Activated naive CD4-positive, alpha-beta T cell (primary cell): ENCODE data around the gene ARHGEF7.
"Not testable (repeated sequence)": the region's sequence is repeated elsewhere in the genome, so short reads cannot be mapped to it uniquely, and the experiment has no call there.

Source experiments
- DNase-seq, 4 experiments: peaks; one replicate each; lab custom pipeline; 2025; lab: John Stamatoyannopoulos, UW

Gene ARHGEF7

DNA sequence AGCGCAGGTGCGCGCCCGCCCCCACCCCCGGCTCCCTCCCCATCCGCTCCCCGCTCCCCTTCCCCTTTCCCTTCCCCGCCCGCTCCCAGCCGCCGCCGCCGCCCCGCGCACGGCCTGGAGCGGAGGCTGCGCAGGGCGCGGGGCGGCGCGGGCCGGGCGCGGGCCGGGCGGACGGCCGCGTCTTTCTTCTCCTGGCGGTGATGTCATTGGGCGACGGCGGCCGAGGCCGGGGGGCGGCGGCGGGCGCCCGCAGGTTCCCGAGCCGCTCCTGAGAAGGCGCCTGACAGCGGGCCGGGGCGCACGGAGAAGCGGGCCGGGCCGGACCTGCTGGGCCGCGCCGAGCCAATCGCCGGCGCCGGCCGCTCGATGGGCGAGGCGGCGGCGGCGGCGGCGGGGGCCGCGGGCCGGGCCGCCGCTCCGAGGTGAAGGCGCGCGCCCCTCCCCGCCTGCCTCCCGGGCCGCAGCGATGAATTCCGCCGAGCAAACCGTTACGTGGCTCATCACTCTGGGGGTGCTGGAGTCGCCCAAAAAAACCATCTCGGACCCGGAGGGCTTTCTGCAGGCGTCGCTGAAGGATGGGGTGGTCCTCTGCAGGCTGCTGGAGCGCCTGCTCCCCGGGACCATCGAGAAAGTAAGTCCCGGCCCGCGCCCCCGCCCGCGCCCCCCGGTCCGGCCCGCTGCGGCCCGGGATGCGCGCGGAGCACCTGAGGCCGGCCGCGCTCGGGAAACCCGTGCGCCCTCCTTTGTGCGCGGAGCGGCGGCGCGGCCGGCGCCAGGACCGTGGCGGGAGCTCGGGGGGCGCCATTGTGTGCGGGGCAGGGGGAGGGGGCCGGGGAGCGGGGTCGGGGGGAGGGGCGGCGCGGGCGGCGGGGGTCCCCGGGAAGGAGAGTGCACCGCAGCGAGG is at the start of gene ARHGEF7:
Gene ARHGEF7 (plus strand): TSS at position 250 of the 904 bp plus-strand sequence. CDS start 217 bp downstream, at position 467.
- DNase-seq: no peak

GRCh38 chr13:111065698-111066097 is 49.4 kb upstream of the ARHGEF7 start:
- DNase-seq: no peak

- DNase-seq: no peak
Observed at GRCh38 chr13:111066544-111066943, 48.6 kb upstream of the ARHGEF7 start.

DNA sequence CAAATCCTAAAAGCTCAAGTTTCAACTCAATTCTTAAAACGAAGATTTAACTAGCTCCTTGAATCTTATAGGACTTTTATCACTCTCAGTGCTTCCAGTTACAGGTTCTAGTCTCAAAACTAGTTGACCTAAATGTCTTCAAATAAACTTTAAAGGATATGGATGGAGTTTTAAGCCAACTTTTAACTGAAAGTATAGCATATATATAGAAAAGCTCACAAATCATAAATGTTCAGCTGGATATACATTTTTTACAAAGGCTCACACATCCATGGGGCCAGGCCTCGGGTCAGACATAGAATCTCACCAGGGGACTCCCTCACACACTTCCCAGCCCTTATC is 47.1 kb upstream of the ARHGEF7 start:
- DNase-seq: no peak

GRCh38 chr13:111071120-111071519 is 44.0 kb upstream of the ARHGEF7 start:
- DNase-seq: not testable (repeated sequence)

DNA sequence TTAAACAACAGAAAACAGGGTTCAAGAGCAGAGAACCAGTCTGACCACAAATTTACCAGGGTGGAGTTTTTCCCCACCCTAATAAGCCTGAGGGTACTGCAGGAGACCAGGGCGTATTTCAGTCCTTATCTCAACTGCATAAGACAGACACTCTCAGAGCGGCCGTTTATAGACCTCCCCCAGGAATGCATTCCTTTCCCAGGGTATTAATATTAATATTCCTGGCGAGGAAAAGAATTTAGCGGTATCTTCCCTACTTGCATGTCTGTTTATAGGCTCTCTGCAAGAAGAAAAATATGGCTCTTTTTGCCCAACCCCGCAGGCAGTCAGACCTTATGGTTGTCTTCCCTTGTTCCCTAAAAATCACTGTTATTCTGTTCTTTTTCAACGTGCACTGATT is 43.6 kb upstream of the ARHGEF7 start:
- DNase-seq: not testable (repeated sequence)

DNA sequence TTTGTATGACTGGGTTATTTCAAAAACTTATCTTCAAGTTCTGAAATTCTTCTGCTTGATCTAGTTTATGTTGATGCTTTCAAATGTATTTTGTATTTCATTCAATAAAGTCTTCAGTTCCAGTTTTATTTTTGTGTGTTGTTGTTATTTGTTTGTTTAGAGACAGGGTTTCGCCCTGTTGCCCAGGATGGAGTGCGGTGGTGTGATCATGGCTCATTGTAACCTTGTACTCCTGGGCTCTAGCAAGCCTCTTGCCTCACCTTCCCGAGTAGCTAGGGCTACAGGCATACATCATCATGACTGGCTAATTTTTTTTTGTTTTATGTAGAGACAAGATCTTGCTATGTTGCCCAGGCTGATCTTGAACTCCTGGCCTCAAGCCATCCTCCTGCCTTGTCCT is 40.3 kb upstream of the ARHGEF7 start:
- DNase-seq: no peak

GRCh38 chr13:111076155-111077013 is 38.7 kb upstream of the ARHGEF7 start:
- DNase-seq: no peak

DNA sequence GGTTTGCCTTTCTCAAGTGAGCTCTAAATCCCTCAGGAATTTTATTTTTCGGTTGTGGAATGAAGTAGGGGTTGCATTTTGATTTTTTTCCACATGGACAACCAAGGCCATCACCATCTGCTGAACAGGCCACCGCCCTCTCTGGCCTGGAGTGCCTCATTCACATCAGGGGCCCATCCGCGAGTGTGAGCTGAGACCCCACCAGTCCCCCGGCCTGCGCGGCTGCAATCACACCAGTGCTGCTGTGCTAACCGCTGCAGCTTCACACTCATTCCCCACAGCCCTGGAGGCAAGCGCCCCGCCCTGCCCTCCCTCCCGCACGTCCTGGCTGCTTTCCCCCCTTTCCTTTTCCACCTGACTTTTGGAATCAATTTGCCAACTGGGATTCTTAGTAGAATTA is 35.7 kb upstream of the ARHGEF7 start:
- no peak for DNase-seq

- no peak for DNase-seq
Observed at GRCh38 chr13:111080642-111081041, 34.5 kb upstream of the ARHGEF7 start.

DNA sequence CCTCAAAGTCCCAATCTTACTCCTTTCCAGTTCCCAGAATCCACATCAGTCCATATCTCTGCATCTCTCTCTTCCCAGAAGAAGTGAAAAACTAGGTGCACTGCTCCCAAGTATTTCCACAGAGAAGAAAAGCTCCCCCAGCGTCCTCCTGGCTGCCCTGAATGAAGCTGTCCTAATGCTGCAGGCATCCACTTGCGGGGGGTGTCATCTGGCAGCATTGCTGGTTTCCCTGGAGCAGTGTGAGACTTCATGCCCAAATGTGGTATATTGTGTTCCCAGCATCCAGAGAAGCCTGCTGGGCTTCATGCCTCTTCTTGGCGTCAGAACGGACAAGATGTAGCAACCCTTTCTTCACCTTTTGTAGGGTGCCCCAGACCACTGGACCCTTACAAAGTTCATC is 32.9 kb upstream of the ARHGEF7 start:
- DNase-seq: no peak

DNA sequence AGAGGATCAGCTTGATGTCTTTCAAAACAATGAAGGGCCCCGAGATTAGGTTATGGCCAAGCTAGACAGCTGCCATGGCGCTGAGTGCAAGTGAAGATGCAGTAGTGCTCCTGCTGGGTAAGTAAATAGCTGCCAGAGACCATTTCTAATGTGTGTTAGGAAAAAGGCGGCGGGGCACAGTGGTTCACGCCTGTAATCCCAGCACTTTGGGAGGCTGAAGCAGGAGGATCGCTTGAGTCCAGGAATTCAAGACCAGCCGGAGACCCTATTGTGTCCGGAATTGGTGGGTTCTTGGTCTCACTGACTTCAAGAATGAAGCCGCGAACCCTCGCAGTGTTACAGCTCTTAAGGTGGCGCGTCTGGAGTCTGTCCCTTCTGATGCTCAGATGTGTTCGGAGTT is 32.3 kb upstream of the ARHGEF7 start:
- DNase-seq: not testable (repeated sequence)

DNA sequence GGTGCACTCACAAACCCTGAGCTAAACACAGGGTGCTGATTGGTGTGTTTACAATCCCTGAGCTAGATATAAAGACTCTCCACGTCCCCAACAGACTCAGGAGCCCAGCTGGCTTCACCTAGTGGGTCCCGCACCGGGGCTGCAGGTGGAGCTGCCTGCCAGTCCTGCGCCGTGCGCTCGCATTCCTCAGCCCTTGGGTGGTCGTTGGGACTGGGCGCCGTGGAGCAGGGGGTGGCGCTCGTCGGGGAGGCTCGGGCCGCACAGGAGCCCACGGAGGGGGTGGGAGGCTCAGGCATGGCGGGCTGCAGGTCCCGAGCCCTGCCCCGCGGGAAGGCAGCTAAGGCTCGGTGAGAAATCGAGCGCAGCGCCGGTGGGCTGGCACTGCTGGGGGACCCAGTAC is 31.4 kb upstream of the ARHGEF7 start:
- DNase-seq: not testable (repeated sequence)

DNA sequence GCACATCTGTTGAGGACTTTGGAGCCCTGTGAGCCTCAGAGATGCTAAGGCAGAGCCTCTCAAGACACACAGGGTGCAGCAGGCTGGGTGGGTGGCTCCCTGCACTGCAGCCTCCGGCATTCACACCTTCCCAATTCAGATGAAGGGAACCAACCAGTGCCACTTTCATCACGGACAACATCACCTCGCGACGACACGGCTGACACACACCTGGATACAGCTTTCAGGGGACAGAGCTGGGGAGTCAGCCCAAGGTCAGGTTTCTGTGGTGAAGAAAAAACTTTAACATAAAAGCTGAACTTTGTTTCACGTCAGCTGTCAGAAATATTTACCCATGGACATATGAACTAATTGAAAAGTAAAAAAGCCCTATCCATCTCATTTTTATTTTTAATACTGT is 24.9 kb upstream of the ARHGEF7 start:
- no peak for DNase-seq

- DNase-seq: no peak
Observed at GRCh38 chr13:111092685-111093084, 22.4 kb upstream of the ARHGEF7 start.

- DNase-seq: no peak
Observed at GRCh38 chr13:111093136-111093535, 22.0 kb upstream of the ARHGEF7 start.

DNA sequence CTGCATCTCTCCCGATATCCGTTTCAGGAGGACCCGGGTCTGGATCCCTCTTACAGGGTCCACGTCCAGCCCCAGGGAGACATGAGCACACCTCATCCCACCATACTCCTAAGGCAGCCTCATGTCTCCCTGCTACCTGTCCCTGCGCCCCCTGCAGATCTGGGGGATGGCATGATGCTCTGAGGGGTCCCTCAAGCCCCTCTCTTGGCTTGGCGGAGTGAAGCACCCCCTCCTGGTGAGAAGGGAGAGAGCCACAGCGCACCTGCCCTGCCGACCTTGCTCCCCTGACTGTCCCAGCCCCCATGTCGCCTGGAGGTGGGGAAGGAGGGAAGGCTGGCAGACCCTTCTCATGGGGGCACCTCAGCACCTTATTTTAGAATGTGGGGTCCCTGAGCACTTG is 21.5 kb upstream of the ARHGEF7 start:
- no peak for DNase-seq

DNA sequence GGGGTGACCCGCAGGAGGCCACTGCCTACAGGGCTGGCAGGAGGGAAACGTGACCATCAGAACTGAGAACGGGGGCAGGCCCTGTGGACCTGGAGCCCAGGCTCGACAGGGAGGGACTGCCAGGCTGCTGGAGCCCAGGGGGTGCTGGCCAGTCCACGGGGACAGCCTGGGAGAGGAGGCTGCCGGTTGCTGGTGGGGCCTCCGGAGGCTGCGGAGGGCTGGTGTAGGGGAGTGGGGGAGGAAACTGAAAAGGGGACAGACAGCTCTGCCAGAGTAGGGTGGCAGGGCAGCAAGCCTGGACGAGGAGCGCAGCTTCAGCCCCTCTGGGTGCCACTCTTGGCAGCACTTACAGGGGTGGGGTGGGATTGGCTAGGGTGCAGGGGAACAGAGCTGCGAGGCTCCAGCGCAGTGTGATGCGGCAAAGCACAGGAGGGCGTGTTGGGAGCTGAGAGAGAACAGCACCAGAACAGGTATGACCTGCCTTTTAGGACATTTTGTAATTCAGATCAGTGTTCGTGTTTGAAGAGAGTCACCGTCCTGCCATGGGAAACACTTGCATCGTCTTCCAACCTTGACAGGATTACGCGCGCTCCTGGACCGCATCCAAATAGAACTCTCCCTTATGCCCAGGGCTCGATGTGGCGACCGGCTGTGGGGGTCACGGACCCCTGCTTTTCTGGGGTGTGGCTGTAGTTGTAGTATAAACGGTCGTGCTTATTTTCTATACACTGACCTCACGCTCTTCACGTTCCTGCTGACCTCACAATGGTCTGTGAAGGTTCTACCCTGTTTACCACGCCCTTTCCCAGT is 19.9 kb upstream of the ARHGEF7 start:
- DNase-seq: no peak

GRCh38 chr13:111095911-111096501 is 19.1 kb upstream of the ARHGEF7 start:
- no peak for DNase-seq

DNA sequence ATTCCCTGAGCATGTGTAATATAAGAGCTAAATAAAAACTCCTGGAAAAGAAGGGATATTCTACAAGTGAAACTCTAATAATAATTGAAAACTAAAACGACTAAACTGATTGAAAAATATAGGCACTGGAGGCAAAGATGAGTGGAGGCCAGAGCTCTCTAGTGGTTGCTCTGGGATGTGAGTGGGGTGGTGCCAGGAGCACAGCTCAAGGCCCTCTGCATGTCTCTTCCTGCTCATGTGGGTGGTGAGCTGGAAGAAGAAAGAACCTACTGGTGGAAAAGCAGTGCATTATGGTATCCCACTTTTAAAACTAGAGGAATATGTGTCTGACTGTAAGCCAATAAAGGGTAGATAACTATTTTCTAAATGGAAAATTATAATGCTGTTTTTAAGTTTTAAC is 15.8 kb upstream of the ARHGEF7 start:
- no peak for DNase-seq

GRCh38 chr13:111110054-111110453 is 5.1 kb upstream of the ARHGEF7 start:
- no peak for DNase-seq
